Measurements from ENCODE around the gene PRM2.

The PRM2 gene

GRCh38 chr16:11242658-11243057, 33.6 kb downstream of the PRM2 start:
- no peak for DNase-seq

GRCh38 chr16:11241480-11242204, 34.6 kb downstream of the PRM2 start:
- DNase-seq, result no peak

GRCh38 chr16:11240636-11241473, 35.4 kb downstream of the PRM2 start:
- DNase-seq, result no peak

- no peak for DNase-seq
Observed at GRCh38 chr16:11239644-11240632, 36.3 kb downstream of the PRM2 start.

- DNase-seq, result no peak
Observed at GRCh38 chr16:11238272-11239202, 37.7 kb downstream of the PRM2 start.

- no peak for DNase-seq
Observed at GRCh38 chr16:11236461-11237254, 39.6 kb downstream of the PRM2 start.

- no peak for DNase-seq
Observed at GRCh38 chr16:11235703-11235991, 40.6 kb downstream of the PRM2 start.

GRCh38 chr16:11234884-11235702, 41.2 kb downstream of the PRM2 start:
- no peak for DNase-seq

GRCh38 chr16:11233727-11234376, 42.4 kb downstream of the PRM2 start:
- DNase-seq, result no peak

GRCh38 chr16:11232852-11233726, 43.2 kb downstream of the PRM2 start:
- no peak for DNase-seq

GRCh38 chr16:11232302-11232851, 43.9 kb downstream of the PRM2 start:
- no peak for DNase-seq

- no peak for DNase-seq
Observed at GRCh38 chr16:11231367-11231970, 44.8 kb downstream of the PRM2 start.

GRCh38 chr16:11229906-11230305, 46.4 kb downstream of the PRM2 start:
- DNase-seq, result no peak

GRCh38 chr16:11229432-11229831, 46.8 kb downstream of the PRM2 start:
- no peak for DNase-seq

GRCh38 chr16:11225677-11226549, 50.4 kb downstream of the PRM2 start:
- no peak for DNase-seq

All from fibroblast of upper back skin (primary cell).